Neural cell (in vitro differentiated cells): ENCODE data around the gene IFRD2. TPM values are rescaled to one million over a fixed set of nuclear protein-coding genes. Genes with fewer than 3 reads are reported as not detected.

ENCODE experiments used
- H2AFZ ChIP-seq: fragments of 200-600, 300-800 bp; sonication (generic), shearing (Covaris generic); 2 replicates; pipeline ENCODE4 v1.6.0; 2014; ENCODE audit warnings: low read depth, mild to moderate bottlenecking, antibody characterized with exemption, low read length, moderate library complexity
- H3F3A ChIP-seq: fragments of 200-600 bp; shearing (Covaris generic); 2 replicates; pipeline ENCODE4 v1.6.1; 2016; ENCODE audit warnings: mild to moderate bottlenecking, moderate library complexity, mixed read lengths, antibody characterized with exemption, low read length; ENCODE audit not compliant: insufficient read depth, poor library complexity, severe bottlenecking
- H3K27ac ChIP-seq: fragments of 200-600, 300-800 bp; sonication (generic), shearing (Covaris generic); 2 replicates; pipeline ENCODE4 v1.5.1; 2014; ENCODE audit warnings: mild to moderate bottlenecking, low read length, moderate library complexity
- H3K27me3 ChIP-seq: fragments of 300-800, 200-600 bp; sonication (generic), shearing (Covaris generic); 2 replicates; pipeline ENCODE4 v1.6.0; 2014; ENCODE audit warnings: mild to moderate bottlenecking, low read depth, low read length, moderate library complexity; ENCODE audit not compliant: insufficient read depth
- H3K36me3 ChIP-seq: fragments of 300-800, 200-600 bp; sonication (generic), shearing (Covaris generic); 2 replicates; pipeline ENCODE4 v1.5.1; 2014; ENCODE audit warnings: mild to moderate bottlenecking, antibody characterized with exemption, low read length, moderate library complexity; ENCODE audit not compliant: insufficient read depth
- H3K4me2 ChIP-seq: fragments of 300-800, 200-600 bp; sonication (generic), shearing (Covaris generic); 2 replicates; pipeline ENCODE4 v1.6.0; 2014; ENCODE audit warnings: mild to moderate bottlenecking, low read length
- H3K4me3 ChIP-seq: fragments of 300-800, 200-600 bp; sonication (generic), shearing (Covaris generic); 2 replicates; pipeline ENCODE4 v1.5.1; 2014; ENCODE audit warnings: mild to moderate bottlenecking, low read length, moderate library complexity
- H3K79me2 ChIP-seq: fragments of 200-600 bp; shearing (Covaris generic); replicated peaks from 2 replicates; pipeline ENCODE4 v1.6.0; 2014; ENCODE audit warnings: mild to moderate bottlenecking, low read length, moderate library complexity; ENCODE audit not compliant: insufficient read depth
- H3K9ac ChIP-seq: fragments of 300-800, 200-600 bp; sonication (generic), shearing (Covaris generic); 2 replicates; pipeline ENCODE4 v1.6.1; 2016; ENCODE audit warnings: mild to moderate bottlenecking, low read length, mixed read lengths
- H3K9me2 ChIP-seq: fragments of 200-600 bp; shearing (Covaris generic); 2 replicates; pipeline ENCODE4 v1.6.1; 2016; ENCODE audit warnings: mild to moderate bottlenecking, low read length, mixed read lengths; ENCODE audit not compliant: insufficient read depth
- H3K9me3 ChIP-seq: fragments of 200-600, 300-800 bp; sonication (generic), shearing (Covaris generic); 2 replicates; pipeline ENCODE4 v1.6.1; 2016; ENCODE audit warnings: mild to moderate bottlenecking, mixed run types, low read length, moderate library complexity, mixed read lengths
- H4K20me1 ChIP-seq: fragments of 200-600 bp; shearing (Covaris generic); 2 replicates; pipeline ENCODE4 v1.6.1; 2016; ENCODE audit warnings: mild to moderate bottlenecking, mixed run types; ENCODE audit not compliant: insufficient read depth
- EP300 ChIP-seq: fragments of 450-650 bp; conservative IDR thresholded peaks from 2 replicates; pipeline ENCODE4 v1.6.1; 2014; ENCODE audit warnings: antibody characterized with exemption, mild to moderate bottlenecking, moderate library complexity; ENCODE audit not compliant: poor library complexity, severe bottlenecking
- EZH2 ChIP-seq: fragments of 200-600, 300-800 bp; shearing (Covaris generic), sonication (generic); IDR thresholded peaks from 2 replicates; pipeline ENCODE4 v1.6.1; 2014; ENCODE audit warnings: antibody characterized with exemption, low read length, borderline replicate concordance, mild to moderate bottlenecking; ENCODE audit not compliant: insufficient read depth, poor library complexity, severe bottlenecking
- MXI1 ChIP-seq: fragments of 450-650 bp; conservative IDR thresholded peaks from 2 replicates; pipeline ENCODE4 v1.6.1; 2014; ENCODE audit warnings: antibody characterized with exemption, mild to moderate bottlenecking; ENCODE audit not compliant: poor library complexity, severe bottlenecking
- POLR2AphosphoS5 ChIP-seq: IDR thresholded peaks from 2 replicates; pipeline ENCODE4 v1.6.1; 2012
- RAD21 ChIP-seq: fragments of 450-650 bp; conservative IDR thresholded peaks from 2 replicates; pipeline ENCODE4 v1.6.1; 2014; ENCODE audit warnings: antibody characterized with exemption, mild to moderate bottlenecking, moderate library complexity
- REST ChIP-seq: IDR thresholded peaks from 2 replicates; pipeline ENCODE4 v1.6.1; 2012; ENCODE audit warnings: borderline replicate concordance
- SMC3 ChIP-seq: fragments of 450-650 bp; conservative IDR thresholded peaks from 2 replicates; pipeline ENCODE4 v1.6.1; 2014; ENCODE audit warnings: antibody characterized with exemption, mild to moderate bottlenecking, moderate library complexity; ENCODE audit not compliant: poor library complexity
- TAF1 ChIP-seq: IDR thresholded peaks from 2 replicates; pipeline ENCODE4 v1.6.1; 2012; ENCODE audit warnings: low read depth
- polyA plus RNA-seq: library from polyadenylated mRNA; depleted of rRNA; stranded (reverse); fragments of >200 nt; gene quantifications from 2 replicates; pipeline ENCODE4 v1.2.3, GENCODE V29; 2014
- TF ChIP-seq, protein P1 (sequence below): fragments of 450-650 bp; IDR thresholded peaks from 2 replicates; pipeline ENCODE4 v1.5.1; 2014; ENCODE audit warnings: antibody characterized with exemption, mild to moderate bottlenecking, moderate library complexity; ENCODE audit not compliant: poor library complexity, severe bottlenecking

Gene IFRD2
- polyA plus RNA-seq, 1 donor from 2014 or later, result 41.8 TPM

DNA sequence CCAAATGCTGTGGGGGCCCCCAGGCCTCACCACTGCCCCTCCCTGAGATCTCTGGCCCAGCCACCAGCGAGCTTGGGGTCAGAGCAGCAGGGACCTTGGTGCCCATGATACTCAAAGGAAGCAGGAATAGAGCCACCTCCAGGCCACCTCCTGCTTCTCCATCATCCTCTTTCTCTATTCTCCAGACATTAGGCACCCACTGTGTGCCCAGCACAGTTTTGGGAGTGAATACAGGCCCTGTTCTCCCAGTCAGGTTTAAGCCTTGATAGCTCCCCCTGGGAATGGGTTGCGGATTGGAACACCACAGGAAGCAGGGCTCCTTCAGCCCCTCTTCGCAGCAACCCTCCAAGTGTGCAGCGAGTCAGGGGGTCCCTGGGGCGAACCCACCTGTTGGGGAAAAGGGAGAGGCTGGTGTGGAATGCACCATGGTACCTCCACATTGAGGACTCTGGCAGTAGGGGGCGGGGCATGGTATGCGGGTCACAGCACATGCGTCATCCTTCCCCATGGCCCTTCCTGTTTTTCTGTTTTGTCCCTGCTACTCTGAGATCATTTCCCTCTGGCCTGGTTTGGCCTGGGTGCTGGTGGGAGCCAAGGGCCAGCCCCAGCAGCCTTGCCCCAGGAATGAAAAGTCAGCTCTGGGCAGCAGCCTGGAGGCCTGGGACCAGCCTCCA lies 37.5 kb downstream of the IFRD2 start:
- no peak overlapping the region for H3K27ac ChIP-seq
- no peak overlapping the region for H2AFZ ChIP-seq
- peaks cover 5% of the 10 kb centered on the region for H3K36me3 ChIP-seq
- peaks cover 5% of the 10 kb centered on the region for H3F3A ChIP-seq
- H3K9me2 ChIP-seq, result no peaks in the 10 kb centered on the region
- H4K20me1 ChIP-seq, result no peaks in the 10 kb centered on the region
- H3K27me3 ChIP-seq, result no peaks in the 10 kb centered on the region
- no peaks in the 10 kb centered on the region for H3K9me3 ChIP-seq
- no peak overlapping the region for H3K9ac ChIP-seq
- no peak for TF ChIP-seq REST
- no peak for TF ChIP-seq EP300
- TF ChIP-seq POLR2AphosphoS5, result no peak
- no peak for TF ChIP-seq MXI1
- TF ChIP-seq EZH2, result no peak
- TF ChIP-seq, protein P1, sequence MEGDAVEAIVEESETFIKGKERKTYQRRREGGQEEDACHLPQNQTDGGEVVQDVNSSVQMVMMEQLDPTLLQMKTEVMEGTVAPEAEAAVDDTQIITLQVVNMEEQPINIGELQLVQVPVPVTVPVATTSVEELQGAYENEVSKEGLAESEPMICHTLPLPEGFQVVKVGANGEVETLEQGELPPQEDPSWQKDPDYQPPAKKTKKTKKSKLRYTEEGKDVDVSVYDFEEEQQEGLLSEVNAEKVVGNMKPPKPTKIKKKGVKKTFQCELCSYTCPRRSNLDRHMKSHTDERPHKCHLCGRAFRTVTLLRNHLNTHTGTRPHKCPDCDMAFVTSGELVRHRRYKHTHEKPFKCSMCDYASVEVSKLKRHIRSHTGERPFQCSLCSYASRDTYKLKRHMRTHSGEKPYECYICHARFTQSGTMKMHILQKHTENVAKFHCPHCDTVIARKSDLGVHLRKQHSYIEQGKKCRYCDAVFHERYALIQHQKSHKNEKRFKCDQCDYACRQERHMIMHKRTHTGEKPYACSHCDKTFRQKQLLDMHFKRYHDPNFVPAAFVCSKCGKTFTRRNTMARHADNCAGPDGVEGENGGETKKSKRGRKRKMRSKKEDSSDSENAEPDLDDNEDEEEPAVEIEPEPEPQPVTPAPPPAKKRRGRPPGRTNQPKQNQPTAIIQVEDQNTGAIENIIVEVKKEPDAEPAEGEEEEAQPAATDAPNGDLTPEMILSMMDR, result no peak
- no peak for TF ChIP-seq SMC3
- no peak for TF ChIP-seq RAD21
- no peak for TF ChIP-seq TAF1
- no peak overlapping the region for H3K4me2 ChIP-seq
- H3K79me2 ChIP-seq, result peaks cover 18% of the 10 kb centered on the region
- H3K4me3 ChIP-seq, result no peak overlapping the region

GRCh38 chr3:50251220-50251619 lies 41.0 kb downstream of the IFRD2 start:
- Histone ChIP-seq H3K4me2 (no peak overlapping the region), H3K4me3 (no peak overlapping the region), H3F3A (no peaks in the 10 kb centered on the region), H3K27me3 (no peaks in the 10 kb centered on the region), H4K20me1 (no peaks in the 10 kb centered on the region), H3K9me2 (no peaks in the 10 kb centered on the region), H2AFZ (no peak overlapping the region), H3K36me3 (no peaks in the 10 kb centered on the region), H3K27ac (no peak overlapping the region), H3K79me2 (peaks cover 50% of the 10 kb centered on the region), H3K9me3 (no peaks in the 10 kb centered on the region), H3K9ac (no peak overlapping the region)
- TF ChIP-seq EZH2, result no peak
- TF ChIP-seq SMC3, result no peak
